ENCODE data around the gene DHDDS.

DNA sequence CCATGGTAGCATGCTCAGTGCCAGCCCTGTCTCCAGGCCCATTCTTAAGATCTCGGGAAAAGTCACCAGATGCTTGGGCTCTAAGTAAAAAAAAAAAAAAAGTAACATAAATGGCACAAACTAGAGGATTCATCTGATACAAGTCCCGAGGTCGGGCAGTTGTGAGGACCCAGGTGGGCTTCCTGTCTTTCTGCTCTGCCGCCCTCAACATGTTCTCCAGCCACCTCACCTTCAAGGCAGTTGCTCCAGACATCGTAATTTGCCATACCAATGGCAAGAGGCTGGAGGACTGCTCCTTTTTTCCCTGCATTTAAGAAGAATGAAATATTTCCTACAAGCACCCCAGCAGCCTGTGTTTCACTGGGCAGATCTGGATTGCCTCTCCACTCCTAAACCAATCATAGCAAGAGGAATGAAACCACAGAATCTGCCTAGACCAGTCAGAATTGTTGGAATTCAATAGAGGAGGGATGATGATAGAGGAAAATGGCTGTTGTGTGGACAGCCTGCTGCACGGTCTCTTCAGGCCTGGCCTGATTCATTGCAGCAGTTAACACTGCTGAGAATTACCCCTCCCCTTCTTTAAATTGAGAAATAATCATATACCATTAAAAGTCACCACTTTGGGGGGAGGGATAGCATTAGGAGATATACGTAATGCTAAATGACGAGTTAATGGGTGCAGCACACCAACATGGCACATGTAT, 45.5 kb downstream of the DHDDS start:
- no peak for TF ChIP-seq EZH2 (IDR thresholded peaks at IDR 0.05)
- TF ChIP-seq POLR2AphosphoS5 (IDR thresholded peaks at IDR 0.05; ENCODE audit: borderline replicate concordance, low read depth, low read length): peak; percentile 65
